Measurements from ENCODE around the gene NAV2.

NAV2 gene

DNA sequence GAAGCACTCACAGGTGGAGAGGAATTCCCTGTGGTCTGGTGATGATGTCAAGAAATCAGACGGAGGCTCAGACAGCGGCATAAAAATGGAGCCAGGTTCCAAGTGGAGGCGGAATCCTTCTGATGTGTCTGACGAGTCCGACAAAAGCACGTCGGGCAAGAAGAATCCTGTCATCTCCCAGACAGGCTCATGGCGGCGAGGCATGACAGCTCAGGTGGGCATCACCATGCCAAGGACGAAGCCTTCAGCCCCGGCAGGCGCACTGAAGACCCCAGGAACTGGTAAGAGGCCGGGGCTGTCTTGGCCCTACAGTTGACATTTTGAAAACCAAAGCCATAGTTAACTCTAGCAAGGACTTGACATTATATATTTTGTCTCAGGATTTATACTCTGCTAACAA is 331.4 kb downstream of the NAV2 start:
- no peak for TF ChIP-seq CTCF (IDR thresholded peaks at IDR 0.05; ENCODE audit: low read length, missing control alignments)
- no peak for DNase-seq (ENCODE audit: low read depth)
- no peak overlapping the region for H3K4me3 ChIP-seq (replicated peaks; ENCODE audit: low read depth, low read length)

GRCh38 chr11:20045098-20045688 is 332.6 kb downstream of the NAV2 start:
- H3K4me3 ChIP-seq (replicated peaks; ENCODE audit: low read depth, low read length), result no peak overlapping the region
- no peak for TF ChIP-seq CTCF (IDR thresholded peaks at IDR 0.05; ENCODE audit: low read length, missing control alignments)
- no peak for DNase-seq (ENCODE audit: low read depth)

GRCh38 chr11:20046416-20046815 is 333.8 kb downstream of the NAV2 start:
- no peak for DNase-seq (ENCODE audit: low read depth)
- no peak overlapping the region for H3K4me3 ChIP-seq (replicated peaks; ENCODE audit: low read depth, low read length)
- TF ChIP-seq CTCF (IDR thresholded peaks at IDR 0.05; ENCODE audit: low read length, missing control alignments), result no peak

DNA sequence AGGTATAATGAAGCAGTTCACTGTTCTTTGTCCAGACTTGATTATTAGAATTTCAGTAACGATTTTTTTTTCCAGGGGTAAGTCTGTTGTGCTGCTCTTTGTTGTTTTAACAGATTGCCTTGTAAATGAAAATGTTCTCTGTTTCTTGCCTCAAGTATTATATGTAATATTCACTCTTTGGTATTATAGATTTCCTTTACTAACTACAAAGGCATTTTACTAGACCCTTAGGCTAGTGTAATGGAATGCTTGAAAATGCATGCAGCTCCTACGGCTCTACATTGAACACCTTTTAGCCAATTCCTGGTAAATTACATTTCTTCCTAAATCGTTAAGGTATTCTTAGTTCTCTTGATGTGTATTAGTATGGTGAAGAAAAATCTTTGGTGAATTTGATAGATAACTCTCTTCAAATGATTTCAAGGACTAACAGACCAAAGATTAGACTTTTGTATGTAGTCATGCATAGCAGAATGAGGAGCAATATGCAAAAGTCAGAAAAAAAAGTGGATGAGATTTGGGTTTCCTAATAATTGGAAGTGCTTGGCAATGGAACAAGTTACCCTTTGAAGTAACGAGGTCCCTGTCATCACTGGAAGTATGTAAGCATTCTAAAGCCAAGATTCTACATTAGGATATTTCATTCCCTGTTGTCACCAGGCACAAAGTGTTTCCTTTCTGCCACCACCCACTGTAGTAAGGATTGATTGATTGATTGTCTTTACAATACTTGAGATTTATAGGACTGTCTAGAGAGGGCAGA is 334.6 kb downstream of the NAV2 start:
- DNase-seq (ENCODE audit: low read depth), result no peak
- H3K4me3 ChIP-seq (replicated peaks; ENCODE audit: low read depth, low read length), result no peak overlapping the region
- no peak for TF ChIP-seq CTCF (IDR thresholded peaks at IDR 0.05; ENCODE audit: low read length, missing control alignments)

DNA sequence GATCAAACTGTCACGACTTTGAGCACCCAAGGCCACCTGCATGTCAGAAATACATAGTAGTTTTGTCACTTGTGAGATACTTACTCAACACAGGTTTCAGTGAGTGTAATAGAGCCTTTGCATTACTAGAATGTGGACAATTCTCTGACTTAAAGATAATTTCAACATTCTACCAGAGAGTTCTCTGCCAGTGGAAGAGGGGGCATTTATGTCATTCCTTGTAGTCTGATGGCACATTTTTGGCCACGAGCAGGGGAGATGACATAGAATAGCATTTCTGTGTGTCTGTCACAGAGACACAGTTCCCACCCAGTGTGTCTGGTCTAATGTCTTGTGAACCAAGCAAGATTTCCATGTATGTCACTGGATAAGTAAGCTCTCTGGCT is 335.1 kb downstream of the NAV2 start:
- no peak for DNase-seq (ENCODE audit: low read depth)
- H3K4me3 ChIP-seq (replicated peaks; ENCODE audit: low read depth, low read length), result no peak overlapping the region
- TF ChIP-seq CTCF (IDR thresholded peaks at IDR 0.05; ENCODE audit: low read length, missing control alignments), result no peak

GRCh38 chr11:20048246-20048645 is 335.6 kb downstream of the NAV2 start:
- no peak for DNase-seq (ENCODE audit: low read depth)
- no peak for TF ChIP-seq CTCF (IDR thresholded peaks at IDR 0.05; ENCODE audit: low read length, missing control alignments)
- no peak overlapping the region for H3K4me3 ChIP-seq (replicated peaks; ENCODE audit: low read depth, low read length)

DNA sequence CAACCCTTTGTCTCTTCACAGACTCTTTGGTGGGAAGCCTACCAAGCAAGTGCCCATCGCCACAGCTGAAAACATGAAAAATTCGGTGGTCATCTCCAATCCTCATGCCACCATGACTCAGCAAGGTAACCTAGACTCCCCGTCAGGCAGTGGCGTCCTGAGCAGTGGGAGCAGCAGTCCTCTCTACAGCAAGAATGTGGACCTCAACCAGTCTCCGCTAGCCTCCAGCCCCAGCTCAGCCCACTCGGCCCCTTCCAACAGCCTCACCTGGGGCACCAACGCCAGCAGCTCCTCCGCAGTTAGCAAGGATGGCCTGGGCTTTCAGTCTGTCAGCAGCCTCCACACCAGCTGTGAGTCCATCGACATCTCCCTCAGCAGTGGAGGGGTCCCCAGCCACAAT is 336.1 kb downstream of the NAV2 start:
- DNase-seq (ENCODE audit: low read depth), result no peak

More for the DNA sequence above, 336.1 kb downstream of the NAV2 start:
- no peak overlapping the region for H3K4me3 ChIP-seq (replicated peaks; ENCODE audit: low read depth, low read length)
- no peak for TF ChIP-seq CTCF (IDR thresholded peaks at IDR 0.05; ENCODE audit: low read length, missing control alignments)

Measured in fibroblast of pulmonary artery (primary cell).